GM18511 (cell line): ENCODE results near the gene GRXCR1.
A peak's percentile ranks its signal among the peaks of the same experiment; 100 is the strongest.

Experiments used
- ATAC-seq: cut with Tn5 transposase; IDR thresholded peaks from one replicate; pipeline ENCODE4 v1.9.1; 2021; ENCODE audit warnings: mild to moderate bottlenecking, moderate library complexity; ENCODE audit not compliant: unreplicated experiment

Gene GRXCR1

GRCh38 chr4:42892413-42892812, at the start of gene GRXCR1:
TSS of gene GRXCR1 (plus strand) at chr4:42892713. CDS start at chr4:42893267, 554 bp downstream.
- no peak for ATAC-seq

- no peak for ATAC-seq
These were observed 48.8 kb upstream of the GRXCR1 start for GRCh38 chr4:42843694-42844093.

DNA sequence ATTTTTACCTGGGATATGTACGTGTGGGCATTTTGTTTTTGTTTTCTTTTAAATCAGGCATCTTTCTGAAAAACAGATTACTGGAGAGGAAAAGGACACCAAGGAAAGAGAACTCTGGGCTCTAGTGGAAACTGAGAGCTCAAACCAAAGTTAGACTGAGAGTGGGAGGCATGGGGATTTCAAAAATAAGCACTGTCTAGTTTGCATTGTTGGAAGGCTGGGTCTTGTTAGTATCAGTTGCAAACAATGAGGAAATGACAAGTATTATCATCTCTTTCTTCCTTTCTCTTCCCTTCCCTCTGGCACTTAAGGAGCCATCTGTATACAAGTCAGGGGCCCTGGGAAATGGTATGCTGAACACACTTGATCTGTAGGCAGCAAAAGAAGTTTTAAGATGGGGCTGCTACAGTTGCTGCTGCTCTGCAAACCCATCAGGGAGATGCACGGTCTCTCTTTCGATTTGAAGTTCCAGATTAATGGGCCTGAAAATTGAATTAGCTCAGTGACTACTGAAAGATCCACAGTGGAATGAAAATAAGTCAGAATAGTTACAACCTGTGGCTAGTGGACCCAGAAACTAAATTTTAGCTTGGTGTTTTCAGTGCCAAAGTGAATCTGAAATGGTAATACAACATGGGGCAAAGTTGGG, 48.0 kb upstream of the GRXCR1 start:
- ATAC-seq, result no peak

GRCh38 chr4:42845586-42845985, 46.9 kb upstream of the GRXCR1 start:
- ATAC-seq, result no peak

DNA sequence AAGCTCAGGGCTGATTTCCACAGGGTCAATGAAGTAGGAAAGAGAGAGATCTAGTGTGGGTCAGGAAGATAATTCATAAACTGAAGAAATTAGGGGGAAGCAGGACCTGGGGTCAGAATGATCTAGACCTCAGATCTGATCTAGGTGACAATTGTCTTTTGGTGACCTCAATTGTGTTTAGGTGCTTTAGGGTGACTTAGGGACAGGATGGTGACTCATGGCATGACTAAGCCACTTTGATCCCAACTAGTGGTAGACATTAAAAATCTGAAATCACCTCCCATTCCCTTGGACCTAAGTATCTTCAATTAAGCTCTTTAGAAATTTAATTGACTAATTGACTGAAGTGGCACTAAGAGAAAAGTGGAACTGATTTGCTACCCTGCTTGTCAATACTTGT, 36.7 kb upstream of the GRXCR1 start:
- no peak for ATAC-seq

- peak; percentile 92 for ATAC-seq
These were observed 26.8 kb upstream of the GRXCR1 start for GRCh38 chr4:42865572-42866189.

GRCh38 chr4:42871261-42871660, 21.3 kb upstream of the GRXCR1 start:
- no peak for ATAC-seq

- no peak for ATAC-seq
These were observed 20.7 kb upstream of the GRXCR1 start for GRCh38 chr4:42871671-42872290.

- no peak for ATAC-seq
These were observed 13.7 kb upstream of the GRXCR1 start for GRCh38 chr4:42878863-42879262.

- no peak for ATAC-seq
These were observed 11.3 kb upstream of the GRXCR1 start for GRCh38 chr4:42881253-42881652.

DNA sequence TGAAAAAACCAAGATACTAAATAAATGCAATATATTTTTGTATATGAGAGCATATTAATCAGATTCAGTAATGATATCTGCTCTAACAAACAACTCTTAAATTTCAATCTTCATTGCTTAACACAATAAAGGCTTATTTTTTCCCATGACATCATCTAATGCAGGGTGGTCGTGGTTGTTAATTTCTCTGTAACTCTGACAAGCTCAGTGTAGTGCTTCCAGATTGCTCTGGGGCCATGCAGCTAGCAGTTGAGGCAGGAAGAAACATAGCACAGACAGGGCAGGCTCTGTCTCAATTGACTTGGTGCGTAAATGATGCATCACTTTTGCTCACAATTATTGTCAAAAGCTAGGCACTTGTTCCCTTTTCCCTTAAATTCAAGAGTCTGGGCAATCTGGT, 869 bp upstream of the GRXCR1 start:
- no peak for ATAC-seq

DNA sequence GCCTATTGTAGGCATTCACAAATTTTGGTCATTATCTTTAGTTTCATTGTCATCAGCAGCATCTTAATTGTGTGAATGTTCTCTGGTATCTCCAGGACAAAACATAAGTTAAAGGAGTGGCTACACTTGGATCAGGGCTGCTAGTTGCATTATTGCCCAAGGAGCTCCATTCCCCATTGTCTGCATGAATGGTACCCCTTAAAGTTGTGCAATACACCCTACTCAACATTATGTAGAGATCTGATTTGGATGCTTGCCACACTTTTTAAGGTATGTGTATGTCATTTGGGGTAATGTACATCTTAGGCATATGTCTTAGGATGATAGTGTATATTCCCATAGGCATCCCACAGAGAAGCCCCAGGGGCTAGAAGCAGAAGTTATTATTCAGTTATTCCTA, 2.9 kb downstream of the GRXCR1 start:
- no peak for ATAC-seq

DNA sequence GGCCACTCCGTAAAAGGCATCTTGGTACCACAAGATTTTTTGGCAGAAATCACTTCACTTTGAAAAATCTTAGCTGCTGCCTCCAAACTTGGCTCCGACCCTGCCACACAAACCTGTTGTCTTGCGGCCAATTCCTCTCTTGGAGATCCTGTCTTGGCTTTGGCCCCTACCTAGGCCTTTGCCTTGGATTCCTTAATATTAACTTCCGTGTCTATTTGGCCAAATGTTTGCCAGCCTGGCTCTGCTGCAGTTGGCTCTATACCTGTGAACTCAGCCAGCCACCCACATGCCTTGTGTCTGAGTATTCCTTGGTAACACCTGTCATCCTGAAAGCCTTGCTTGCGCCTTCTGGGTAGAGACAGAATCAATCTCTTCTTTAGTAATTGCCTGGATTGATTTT, 12.5 kb downstream of the GRXCR1 start:
- ATAC-seq, result no peak

GRCh38 chr4:42905591-42905990, 13.1 kb downstream of the GRXCR1 start:
- ATAC-seq, result no peak

DNA sequence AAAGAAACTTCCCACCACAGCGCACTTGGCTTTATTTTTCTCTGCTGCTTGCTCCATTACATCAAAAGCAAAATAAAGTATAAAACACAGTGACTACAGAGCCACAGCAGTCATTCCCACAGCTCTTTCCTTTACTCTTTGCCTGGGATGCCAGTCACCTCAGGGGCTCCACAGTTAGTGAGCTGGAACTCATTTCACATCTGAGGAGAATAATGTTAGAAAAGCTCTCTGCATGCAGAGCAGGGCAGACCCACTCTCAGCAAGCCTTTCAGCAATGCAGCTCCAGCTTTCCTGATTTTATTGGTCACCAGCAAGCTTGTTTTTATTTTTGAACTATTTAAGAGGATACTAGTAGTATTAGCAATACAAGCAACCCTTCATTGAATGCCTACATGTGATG, 13.8 kb downstream of the GRXCR1 start:
- ATAC-seq, result no peak

DNA sequence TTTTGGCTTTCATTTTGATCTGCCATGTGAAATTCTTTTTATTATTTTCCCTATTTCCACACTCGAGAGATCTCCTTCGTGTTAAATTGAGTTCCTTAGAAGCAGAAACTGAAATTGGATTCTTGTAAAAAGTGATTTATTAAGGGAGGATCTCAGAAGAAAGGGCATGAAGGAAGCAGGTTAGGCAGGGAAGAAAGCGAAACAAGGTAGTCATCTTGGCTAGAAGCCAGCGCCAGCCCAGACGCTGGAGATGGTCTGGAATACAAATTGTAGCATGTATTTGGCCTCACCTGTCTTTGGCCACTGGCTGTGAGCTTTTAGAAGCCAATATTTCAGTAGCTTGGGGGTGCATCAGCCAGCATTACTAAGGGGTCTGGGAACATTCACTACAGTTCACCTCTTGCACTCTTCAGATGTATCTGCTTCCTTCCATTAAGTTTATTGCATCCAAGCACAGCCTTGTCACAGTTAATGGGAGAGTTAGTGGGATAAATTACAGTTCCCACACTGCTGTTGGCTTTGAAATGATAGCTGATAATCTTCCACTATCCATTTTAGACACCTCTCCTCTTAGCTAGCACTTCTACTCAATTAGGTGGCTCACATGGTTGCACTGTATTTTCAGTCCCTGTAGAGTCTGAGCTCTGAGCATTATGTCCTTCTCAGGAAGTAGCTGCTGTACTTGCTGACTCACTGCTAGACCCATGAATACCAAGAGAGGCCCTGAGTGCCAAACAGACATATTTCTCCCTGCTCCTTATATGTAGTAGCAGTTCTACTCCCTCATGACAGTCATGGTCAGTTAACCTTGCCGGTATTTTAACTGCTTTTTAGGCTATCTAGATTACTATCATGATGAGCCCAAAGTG, 14.6 kb downstream of the GRXCR1 start:
- ATAC-seq, result no peak

GRCh38 chr4:42910459-42910858, 17.9 kb downstream of the GRXCR1 start:
- ATAC-seq, result no peak

GRCh38 chr4:42914937-42915336, 22.4 kb downstream of the GRXCR1 start:
- no peak for ATAC-seq

GRCh38 chr4:42915484-42915883, 23.0 kb downstream of the GRXCR1 start:
- ATAC-seq, result no peak

DNA sequence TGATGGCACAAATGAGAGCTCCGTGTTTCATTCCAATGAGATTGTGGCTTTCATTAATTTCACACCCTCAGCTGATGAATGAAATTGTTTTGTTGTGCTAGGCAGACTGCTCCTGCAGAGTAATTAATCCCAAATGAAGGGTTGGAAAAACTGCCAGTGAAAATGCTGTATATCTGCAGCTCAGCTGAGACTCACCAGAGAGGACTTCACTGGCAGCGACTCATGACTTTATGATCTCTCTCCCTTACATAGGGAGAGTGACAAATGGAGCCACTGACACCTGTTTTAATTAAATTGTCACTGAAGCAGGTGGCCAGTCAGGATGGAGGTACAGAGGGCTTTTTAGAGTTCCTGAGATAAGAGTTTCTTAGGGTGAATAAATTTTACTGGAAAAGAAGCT, 24.8 kb downstream of the GRXCR1 start:
- no peak for ATAC-seq

GRCh38 chr4:42923431-42923830, 30.9 kb downstream of the GRXCR1 start:
- no peak for ATAC-seq
